ENCODE measurements around the gene KIR2DL3.

Gene KIR2DL3

GRCh38 chr19:54724142-54724541, 14.2 kb upstream of the KIR2DL3 start, which contains the start of gene KIR3DL3 (continued):
- TF ChIP-seq PBX3 (CRISPR knock-in tag; IDR thresholded peaks at IDR 0.05) (no peak), ZNF645 (tag by site-specific recombination; IDR thresholded peaks at IDR 0.05) (no peak), ZNF121 (tag by site-specific recombination; IDR thresholded peaks at IDR 0.05) (no peak), ZNF624 (tag by site-specific recombination; IDR thresholded peaks at IDR 0.05) (no peak), GFI1B (tag by site-specific recombination; IDR thresholded peaks at IDR 0.05) (no peak), ZNF114 (tag by site-specific recombination; IDR thresholded peaks at IDR 0.05) (no peak), ZFHX2 (tag by site-specific recombination; conservative IDR thresholded peaks at IDR 0.05) (no peak), ZNF274 (IDR thresholded peaks at IDR 0.05; ENCODE audit: low read length) (no peak), ZNF274 (tag by site-specific recombination; IDR thresholded peaks at IDR 0.05; ENCODE audit: borderline replicate concordance) (no peak), ZNF280C (tag by site-specific recombination; IDR thresholded peaks at IDR 0.05) (no peak), ZSCAN30 (tag by site-specific recombination; IDR thresholded peaks at IDR 0.05) (no peak), ZNF335 (tag by site-specific recombination; conservative IDR thresholded peaks at IDR 0.05) (no peak), BCL11A (tag by site-specific recombination; IDR thresholded peaks at IDR 0.05; ENCODE audit: low read depth) (no peak), ZNF184 (tag by site-specific recombination; IDR thresholded peaks at IDR 0.05) (no peak), ZBTB7A (tag by site-specific recombination; IDR thresholded peaks at IDR 0.05; ENCODE audit: low read depth) (no peak), ZNF423 (tag by site-specific recombination; IDR thresholded peaks at IDR 0.05) (no peak)

GRCh38 chr19:54724644-54725043, 13.7 kb upstream of the KIR2DL3 start:
- Histone ChIP-seq H3K27ac (ENCODE audit: extremely low read depth, low read depth, low read length) (no peak overlapping the region), H3K36me3 (ENCODE audit: control insufficient read depth in 2 of 2, insufficient read depth in 1 of 2, low read length in 2 of 2) (no peaks in the 10 kb centered on the region), H3K4me1 (ENCODE audit: control insufficient read depth, insufficient read depth, low read length) (no peaks in the 10 kb centered on the region), H3K4me3 (ENCODE audit: low read depth, low read length) (no peak overlapping the region), H3K9me3 (ENCODE audit: control insufficient read depth, insufficient read depth, low read depth, low read length) (no peaks in the 10 kb centered on the region)
- POLR2A ChIA-PET = no interaction called here
- CTCF ChIA-PET = no interaction called here
- TF ChIP-seq ZSCAN30 (tag by site-specific recombination; IDR thresholded peaks at IDR 0.05) = no peak
- no peak for TF ChIP-seq ZNF776 (tag by site-specific recombination; IDR thresholded peaks at IDR 0.05; ENCODE audit: borderline replicate concordance)
- no peak for TF ChIP-seq ZNF639 (tag by site-specific recombination; IDR thresholded peaks at IDR 0.05)
- TF ChIP-seq ZNF121 (tag by site-specific recombination; IDR thresholded peaks at IDR 0.05) = no peak
- TF ChIP-seq ZBTB8A (tag by site-specific recombination; IDR thresholded peaks at IDR 0.05) = no peak
- no peak for TF ChIP-seq ZNF518A (tag by site-specific recombination; conservative IDR thresholded peaks at IDR 0.05; ENCODE audit: low read depth)
- TF ChIP-seq KLF10 (tag by site-specific recombination; IDR thresholded peaks at IDR 0.05) = no peak
- no peak for TF ChIP-seq ZBTB48 (tag by site-specific recombination; IDR thresholded peaks at IDR 0.05)
- TF ChIP-seq IKZF3 (tag by site-specific recombination; IDR thresholded peaks at IDR 0.05) = no peak
- no peak for TF ChIP-seq ZNF311 (tag by site-specific recombination; IDR thresholded peaks at IDR 0.05; ENCODE audit: borderline replicate concordance)
- no peak for TF ChIP-seq EGR2 (tag by site-specific recombination; IDR thresholded peaks at IDR 0.05; ENCODE audit: low read depth)
- no peak for TF ChIP-seq SP2 (tag by site-specific recombination; IDR thresholded peaks at IDR 0.05)
- no peak for TF ChIP-seq ZNF621 (tag by site-specific recombination; IDR thresholded peaks at IDR 0.05)

Data from HEK293 (cell line).